GM21381 (cell line): Measurements from ENCODE around the gene SMAD9.

ENCODE experiments used
- ATAC-seq: cut with Tn5 transposase; IDR thresholded peaks from one replicate; pipeline ENCODE4 v1.9.1; 2021; ENCODE audit warnings: mild to moderate bottlenecking, moderate library complexity; ENCODE audit not compliant: unreplicated experiment

SMAD9 gene

DNA sequence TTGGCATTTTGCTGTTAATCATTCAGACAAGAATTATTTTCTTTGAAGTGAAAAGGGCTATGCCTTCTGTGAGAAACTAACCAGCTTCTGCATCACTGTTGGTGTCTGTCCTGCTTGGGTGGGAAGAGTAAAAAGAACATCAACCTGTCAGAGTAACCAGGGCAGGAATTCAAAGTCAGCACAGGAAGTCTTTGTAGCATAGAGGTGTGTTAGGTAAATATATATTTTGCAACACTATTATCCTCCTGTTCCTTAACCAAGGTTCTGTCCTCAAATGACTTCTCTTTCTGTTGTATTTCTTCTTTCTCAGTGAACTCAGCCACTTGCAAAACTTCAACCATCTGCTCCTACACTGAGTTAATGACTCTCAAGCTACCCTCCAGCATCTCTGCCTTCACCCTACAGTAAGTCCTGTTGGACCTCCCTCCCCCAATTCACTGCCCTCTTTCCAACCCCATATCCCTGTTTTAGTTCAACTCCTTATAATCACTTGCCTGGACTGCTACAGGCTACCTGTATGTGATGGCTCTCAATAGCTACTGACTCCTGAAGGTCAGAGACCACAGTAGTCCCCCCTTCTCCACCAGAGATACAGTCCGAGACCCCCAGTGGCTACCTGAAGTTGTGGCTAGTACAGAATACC is 49.9 kb downstream of the SMAD9 start:
- no peak for ATAC-seq

DNA sequence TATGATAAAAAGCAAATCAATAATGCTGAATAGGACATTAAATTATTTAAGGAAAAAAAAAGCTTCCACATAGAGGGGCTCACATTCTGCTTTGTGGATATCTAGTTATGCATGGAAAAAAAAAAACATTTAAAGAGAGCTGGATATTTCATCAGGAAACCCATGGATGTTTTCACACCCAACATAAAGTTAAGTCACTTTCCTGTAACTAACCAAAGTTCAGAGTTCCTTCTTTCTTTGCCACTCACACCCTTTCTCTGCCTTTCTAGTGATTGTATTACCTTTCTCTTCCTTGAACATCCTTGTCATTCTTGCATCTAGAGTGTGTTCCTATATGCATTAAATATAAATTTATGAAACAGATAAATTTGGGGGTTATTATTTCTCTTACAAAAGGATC is 53.8 kb downstream of the SMAD9 start:
- no peak for ATAC-seq

DNA sequence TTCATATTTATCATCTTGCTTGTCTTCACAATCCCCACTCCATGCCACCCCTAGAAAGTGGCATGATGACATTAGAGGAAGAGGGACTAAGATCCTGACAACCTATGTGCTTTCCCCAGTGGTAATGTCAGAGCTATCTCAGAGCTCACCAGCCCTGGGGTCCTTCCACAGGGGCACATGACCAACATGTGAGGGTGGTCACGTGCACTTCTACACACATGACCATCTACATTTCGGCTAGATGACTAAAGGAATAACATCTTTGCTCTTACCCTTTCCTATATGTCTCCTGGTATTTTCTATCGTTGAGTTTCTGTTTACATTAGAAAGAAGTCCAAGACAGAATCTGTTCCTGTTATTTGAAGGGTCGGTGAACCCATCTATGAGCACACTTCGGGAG is 54.8 kb downstream of the SMAD9 start:
- ATAC-seq, result no peak

DNA sequence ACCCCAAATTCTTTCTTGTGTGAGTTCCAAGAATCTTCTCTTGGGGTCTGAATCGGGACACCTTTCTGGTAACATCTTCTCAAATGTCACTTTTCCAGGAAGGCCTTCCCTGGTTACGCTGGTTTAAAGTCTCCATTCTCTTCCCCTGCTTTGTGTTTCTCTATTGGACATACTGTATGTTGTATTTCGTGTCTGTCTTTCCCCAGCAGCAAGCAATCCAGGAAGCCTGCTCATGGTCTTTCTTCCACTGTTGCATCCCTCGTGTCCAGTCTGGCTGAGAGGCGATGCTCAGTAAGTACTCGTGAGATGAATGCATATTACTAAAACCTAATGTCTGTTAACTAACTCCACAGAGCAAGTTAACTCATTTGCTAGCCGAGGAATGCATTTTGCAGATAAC is 57.3 kb downstream of the SMAD9 start:
- ATAC-seq, result no peak

DNA sequence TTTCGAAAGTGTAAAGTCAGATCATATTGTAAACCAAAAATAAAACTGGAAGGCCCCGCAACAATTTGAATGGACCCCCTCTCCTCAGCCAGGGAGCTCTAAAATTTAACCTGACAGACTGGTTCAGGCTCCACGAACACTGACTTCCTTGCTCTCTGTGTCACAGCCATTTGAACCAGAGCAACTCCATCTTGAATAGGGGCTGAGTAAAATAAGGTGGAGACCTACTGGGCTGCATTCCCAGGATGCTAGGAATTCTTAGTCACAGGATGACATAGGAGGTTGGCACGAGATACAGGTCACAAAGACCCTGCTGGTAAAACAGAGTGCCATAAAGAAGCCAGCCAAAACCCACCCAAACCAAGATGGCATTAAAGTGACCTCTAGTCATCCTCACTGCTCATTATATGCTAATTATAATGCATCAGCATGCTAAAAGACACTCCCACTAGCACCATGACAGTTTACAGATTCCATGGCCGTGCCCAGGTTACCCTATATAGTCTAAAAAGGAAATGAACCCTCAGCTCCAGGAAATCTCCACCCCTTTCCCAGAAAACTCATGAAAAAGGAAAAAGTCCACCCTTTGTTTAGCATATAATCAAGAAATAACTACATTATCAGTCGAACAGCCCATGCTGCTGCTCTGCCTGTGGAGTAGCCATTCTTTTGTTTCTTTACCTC is 57.9 kb downstream of the SMAD9 start:
- no peak for ATAC-seq

DNA sequence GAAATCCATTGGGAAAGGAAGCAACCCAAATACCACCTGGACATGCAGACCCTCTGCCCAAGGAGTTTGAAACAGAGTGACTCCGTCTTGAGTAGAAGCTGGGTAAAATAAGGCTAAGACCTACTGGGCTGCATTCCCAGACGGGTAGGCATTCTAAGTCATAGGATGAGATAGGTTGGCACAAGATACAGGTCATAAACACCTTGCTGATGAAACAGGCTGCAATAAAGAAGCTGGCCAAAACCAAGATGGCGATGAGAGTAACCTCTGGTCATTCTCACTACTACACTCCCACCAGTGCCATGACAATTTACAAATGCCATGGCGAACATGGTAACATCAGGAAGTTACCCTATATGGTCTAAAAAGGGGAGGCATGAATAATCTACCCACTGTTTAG is 60.8 kb downstream of the SMAD9 start:
- ATAC-seq, result no peak

DNA sequence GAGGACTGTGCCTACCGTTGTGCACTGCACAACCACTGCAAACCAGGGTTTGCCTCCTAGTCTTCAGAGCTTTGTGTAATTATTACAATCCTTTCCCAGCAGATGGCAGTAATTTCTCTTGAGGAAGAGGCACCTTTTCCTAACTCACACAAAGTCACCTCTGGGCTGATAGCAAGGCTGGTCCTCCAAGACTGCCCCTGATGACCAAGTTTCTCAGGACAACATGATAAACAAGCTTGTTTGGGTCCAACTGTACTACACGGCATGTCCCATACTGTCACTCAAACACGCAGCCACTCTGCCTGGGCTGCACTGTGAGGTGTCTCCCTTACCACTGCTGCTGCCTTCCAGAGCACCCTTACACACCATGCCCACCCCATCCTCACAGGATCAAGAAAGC is 61.7 kb downstream of the SMAD9 start:
- ATAC-seq, result peak; percentile 58

DNA sequence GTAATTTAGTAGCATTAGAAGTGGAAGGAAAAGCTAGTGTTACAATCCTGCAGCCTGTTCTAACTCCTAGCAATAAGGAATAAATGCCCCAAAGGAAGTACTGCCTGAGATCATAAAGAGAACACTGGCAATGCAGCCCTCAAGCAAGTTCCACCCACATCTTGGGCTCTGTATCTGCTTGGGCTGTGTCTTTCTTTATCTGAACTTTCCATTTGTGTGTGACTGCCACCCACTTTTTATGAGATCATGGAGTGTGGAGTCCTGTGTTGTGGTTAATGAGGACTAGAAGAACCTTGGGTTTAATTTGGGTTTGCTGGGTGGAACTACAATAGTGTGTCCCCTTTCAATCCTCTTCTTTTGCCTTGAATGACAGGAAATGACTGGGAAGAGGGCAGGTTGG is 62.8 kb downstream of the SMAD9 start:
- no peak for ATAC-seq

DNA sequence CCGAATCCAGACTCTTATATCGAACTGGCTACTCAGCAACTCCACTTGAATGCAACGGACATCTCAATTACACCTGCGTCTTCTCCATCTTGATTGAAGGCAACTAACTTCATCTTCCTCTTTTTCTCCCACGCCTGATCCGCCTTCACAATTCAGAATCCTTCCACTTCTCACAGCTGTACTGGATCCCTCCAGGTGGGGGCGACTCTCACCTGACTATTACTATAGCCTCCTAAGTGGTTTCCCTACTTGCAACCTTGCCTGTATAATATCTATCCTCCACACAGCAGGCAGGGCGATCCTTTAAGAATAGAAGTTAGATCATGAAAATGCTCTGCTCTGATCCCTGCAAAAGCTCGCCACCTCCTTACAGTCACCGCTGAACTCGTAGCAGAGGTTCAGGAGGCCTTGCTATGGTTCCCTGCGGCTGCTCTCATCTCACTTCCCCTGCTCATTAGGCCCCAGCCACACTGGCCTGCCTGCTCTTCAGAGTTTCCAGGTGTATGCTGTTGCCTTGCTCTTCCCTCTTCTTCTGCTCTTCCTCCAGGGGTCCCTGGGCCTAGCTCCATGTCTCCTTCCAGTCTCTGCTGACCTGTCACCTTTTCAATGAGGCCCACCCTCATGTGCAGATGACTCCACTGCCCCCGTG is 69.1 kb downstream of the SMAD9 start:
- no peak for ATAC-seq

DNA sequence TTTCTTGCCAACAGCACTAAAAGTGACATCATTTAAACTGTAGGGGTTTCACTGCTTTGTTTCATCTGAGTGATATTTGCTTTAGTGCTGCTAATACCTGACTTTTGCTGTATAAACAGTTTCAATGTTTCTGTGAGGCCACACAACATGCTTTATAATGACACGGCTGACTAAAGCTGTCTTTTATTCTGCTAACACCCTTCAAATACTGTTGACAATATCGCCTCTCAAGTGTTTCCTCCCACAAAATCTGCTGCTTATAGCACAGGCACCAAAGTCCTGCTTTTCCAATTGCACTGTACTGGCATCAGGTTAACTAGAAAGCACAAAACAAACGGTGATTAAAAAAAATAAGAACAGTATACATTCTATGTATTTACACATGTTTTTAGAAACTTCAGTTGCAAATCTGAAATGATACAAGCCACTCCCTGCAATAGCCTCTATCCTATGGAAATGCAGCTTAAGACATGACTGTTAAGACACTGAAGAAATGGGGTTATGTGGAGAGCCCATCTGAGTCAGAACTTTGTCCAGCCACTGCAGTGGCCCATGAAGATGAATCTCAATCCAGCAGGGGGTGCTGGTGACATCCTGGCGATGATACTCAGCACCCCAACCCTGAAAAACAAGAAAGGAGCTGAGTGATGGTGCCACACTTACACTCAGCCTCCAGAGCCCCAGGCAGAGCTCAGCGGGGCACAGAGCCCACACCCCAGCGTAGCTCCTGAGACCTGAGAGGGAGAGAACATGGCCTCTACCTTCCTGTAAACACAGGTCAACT is 71.6 kb downstream of the SMAD9 start:
- ATAC-seq, result no peak

DNA sequence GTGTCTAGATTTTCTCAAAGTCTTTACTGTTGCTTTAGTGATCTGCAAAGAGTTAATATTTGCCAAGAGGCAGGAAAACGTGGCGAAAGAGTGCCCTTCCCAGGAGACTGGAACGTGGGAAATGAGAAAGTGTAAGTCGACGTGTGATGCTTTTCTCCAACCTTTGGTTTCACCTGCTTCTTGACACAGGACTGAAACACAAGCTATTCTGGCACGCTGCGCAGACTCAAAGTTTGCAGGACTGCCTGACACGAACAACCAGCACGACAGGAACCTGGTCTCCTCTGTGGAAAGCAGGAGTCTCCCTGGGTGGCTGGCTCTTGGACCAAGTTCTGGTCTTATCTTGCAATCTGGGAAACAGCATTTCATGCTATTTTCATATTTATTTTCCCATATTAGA is 72.4 kb downstream of the SMAD9 start:
- ATAC-seq, result no peak

DNA sequence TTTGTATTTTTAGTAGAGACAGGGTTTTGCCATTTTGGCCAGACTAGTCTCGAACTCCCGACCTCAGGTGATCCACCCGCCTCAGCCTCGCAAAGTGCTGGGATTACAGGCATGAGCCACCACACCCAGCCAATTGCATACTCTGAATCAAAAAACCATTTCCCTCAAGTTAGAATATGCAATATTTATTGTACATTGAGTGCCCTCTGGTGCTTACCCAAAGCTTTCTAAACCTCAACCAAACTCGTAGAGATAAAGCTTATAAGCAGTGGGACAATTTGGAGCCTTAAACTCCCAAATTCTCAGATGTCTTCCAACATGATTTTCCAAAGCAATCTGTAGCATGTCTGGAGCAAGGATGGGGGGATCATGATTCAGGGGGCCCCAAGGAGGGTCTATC is 78.6 kb downstream of the SMAD9 start:
- ATAC-seq, result no peak

DNA sequence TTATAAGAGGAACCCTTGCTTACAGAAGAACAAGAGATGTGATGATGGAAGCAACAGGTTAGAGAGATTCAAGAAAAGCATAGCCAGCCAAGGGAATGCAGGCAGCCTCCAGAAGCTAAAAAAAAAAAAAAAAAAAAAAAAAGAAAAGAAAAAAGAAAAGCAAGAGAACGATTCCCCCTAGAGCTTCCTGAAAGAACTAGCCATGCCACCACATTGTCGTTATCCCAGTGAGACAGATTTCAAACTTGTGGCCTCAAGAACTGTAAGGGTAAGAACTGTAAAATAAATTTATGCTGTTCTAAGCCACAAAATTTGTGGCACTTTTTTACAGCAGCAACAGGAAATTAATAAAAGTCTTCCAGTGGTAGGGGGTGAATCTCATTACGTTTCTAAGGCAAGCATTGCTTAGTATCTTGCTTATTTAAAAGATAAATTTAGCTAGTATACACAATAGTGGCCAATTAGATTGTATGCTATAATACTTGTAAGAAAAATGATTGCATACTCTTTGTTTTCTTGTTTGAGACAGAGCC is 79.3 kb downstream of the SMAD9 start:
- ATAC-seq, result no peak

DNA sequence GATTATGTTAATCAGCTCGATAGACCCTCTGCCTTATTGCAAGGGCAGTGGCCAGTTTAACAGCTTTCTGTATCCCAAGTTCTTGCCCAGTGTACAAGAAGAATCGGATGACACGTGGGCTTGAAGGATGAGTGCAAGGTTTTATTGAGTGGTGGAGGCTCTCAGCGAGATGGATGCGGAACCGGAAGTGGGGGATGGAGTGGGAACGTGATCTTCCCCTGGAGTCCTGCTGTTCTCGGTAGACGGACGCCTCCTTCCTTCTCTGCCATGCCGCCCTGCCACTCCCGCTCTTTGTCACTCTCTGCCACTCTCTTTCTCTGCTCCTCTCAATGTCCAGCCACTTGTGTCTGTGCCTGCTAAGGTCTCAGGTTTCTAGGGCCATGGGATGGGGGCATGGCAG is 80.1 kb downstream of the SMAD9 start:
- ATAC-seq, result no peak

DNA sequence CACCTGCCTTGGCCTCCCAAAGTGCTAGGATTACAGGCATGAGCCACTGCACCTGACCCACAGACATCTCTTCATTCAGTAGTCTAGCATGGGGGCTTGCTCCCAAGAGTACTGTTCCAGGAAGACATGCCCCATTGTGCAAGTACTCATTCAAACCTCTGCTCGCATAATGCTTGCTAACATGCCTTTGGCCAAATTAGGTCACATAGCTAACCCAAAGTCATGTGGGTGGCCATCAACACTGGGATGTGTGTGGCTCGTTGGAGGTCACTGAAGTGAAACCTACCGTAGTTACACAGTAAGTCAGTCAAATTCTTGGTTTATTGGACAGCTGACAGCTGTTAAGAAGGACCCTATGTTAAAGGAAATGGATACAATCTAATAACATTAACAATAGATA is 80.8 kb downstream of the SMAD9 start:
- no peak for ATAC-seq

DNA sequence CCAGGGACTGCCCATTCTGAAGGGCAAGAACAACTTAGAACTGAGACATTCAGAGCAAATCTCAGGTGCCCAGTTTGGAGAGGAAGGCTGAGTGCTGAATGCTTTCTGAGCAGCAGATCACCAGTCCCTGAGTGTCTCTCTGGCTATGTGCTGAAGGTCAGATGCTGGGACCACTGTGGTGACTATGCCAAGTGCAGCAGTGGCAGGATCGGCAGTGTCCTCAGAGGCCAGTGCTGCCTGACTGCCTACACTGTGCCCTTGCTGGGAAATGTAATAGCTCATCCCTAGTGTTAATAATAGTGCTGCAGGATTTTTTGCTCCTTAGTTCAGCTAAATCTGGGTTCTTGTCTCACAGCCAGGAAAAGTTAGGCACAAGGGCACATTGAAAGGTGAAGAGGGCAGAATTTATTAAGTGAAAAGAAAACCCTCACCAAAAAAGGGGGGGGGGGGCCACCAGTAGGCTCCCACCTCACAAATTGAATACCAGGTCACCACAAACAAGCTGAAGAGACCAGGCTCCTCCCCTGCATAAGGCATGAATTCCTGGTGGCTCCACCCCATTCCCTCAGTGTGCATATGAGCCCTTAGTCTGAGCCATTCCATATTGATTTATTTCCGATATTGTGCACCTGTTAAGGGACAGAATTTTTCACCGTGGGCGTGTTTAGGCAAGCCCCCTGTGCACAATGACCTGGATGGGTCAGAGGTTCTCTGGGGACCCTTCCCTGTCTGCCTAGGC is 82.5 kb downstream of the SMAD9 start:
- ATAC-seq, result no peak

DNA sequence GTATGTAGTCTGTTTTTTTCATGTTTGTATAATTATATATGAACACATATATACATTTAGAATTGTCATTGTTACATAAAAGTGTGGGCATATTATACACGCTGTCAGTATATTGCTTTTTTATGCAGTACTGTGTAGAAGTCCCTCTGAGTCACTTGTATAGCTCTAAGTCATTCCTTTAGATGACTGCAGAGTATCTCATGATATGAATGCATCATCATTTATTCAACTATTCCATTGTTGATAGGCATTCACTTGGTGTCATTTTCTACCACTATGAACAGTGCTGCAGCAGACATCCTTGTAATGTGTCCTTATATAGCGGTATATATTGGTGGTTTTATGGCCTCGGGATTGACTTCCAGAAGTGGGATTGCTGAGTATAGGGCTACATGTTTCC is 85.7 kb downstream of the SMAD9 start:
- ATAC-seq, result no peak

DNA sequence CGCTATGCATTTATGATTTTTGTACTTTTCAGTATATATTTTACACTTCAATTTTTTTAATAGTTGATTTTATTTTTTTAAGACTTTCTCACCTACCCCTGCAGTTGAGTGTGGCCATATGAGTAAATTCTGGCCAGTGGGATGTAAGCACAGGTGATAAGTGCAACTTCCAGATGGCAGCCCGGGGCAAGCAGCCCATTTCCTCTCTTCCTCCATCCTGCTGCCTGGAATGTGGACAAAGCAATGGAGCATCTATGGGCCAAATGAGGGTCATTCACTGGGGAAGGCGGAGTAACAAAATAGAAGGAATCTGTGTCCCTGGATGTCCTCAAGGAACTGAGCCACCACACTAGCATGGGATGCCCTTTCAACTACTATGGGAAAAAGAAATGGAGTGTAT is 88.7 kb downstream of the SMAD9 start:
- no peak for ATAC-seq

DNA sequence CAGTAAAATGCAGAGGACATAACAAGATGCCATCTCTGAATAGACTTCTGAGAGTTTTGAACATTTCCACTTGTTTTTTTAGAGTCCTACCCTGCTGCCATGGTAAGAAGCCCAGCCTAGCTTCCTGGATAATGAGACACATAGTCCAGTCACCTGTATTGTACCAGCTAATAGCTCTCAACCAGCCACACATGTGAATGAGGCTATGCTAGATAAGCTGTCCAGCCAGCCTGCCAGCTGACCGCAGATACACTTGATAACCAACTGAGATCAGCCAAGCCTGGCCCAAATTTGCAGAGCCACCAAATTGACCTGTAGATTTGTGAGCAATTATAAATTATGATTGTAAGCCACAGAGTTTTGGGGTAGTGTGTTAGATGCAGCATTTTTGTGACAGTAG is 90.3 kb downstream of the SMAD9 start:
- no peak for ATAC-seq

DNA sequence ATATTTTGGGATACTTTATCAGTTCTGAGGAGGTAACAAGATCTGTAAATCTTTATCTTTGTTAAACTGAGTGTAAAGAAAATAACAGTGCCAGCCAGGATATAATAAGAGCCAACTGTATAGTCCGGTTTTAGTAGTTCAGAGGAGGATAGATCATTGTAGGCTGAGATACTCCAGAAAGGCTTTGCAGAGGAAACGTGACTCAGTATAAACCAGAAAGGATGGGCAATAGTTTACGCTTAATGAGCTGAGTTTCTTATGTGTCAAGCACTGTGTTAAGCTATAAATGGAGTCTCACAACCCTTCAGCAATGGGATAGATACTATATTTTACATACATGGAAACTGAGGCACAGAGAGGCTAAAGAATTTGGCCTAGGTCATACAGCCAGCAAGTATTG is 97.3 kb downstream of the SMAD9 start:
- no peak for ATAC-seq

DNA sequence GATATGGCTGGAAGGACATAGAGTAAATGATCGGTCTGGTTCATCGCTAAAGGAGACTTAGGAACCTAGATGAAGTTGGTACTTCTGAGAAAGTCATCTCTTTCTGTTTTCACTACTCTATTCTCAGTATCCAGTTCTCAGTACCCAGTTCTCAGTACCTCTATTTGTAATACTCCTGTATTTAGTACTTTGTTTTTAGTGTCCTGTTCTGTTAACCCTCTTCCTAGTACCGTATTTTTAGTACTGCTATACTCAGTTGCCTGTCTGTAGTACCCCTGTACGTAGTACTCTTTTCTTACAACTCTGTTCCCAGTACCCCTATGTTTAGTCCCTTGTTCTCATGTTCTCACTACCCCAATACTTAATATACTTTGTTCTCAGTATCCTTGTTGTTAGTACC is 99.8 kb downstream of the SMAD9 start:
- peak; percentile 46 for ATAC-seq
